GM12874 (cell line): ENCODE measurements around the gene TRAPPC1.
A peak's percentile ranks its signal among the peaks of the same experiment; 100 is the strongest.

Source experiments
- CTCF ChIP-seq: IDR thresholded peaks from 2 replicates; pipeline ENCODE4 v1.5.1; 2011; ENCODE audit warnings: low read depth, mild to moderate bottlenecking, control low read depth, low read length, moderate library complexity; ENCODE audit not compliant: insufficient read depth

TRAPPC1 gene

GRCh38 chr17:7935859-7936258 lies 4.1 kb upstream of the TRAPPC1 start:
- TF ChIP-seq CTCF: no peak

- peak; percentile 15; the same call in 1 of the 2 replicates for TF ChIP-seq CTCF
Observed at GRCh38 chr17:7932949-7933348, 1.2 kb upstream of the TRAPPC1 start.

DNA sequence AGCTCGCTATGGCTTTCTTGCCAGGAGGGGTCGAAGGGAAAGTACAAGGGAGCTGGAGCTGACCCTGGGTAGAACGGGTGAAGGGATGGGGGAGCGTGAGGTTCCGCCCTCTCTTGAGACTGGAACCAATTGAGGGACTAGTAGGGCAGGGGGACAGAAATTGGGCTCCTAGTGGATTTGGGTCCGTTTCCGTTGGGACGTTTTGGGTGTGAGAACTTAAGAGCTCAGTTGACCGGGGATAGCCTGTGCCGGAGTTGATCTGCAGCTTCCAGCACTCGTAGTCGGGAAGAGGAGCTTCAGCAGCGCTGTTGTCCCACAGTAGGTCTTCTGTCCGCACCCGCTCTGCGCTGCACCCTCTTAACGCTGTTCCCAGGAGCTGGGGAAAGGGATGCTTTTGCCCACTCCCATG lies 741 bp upstream of the TRAPPC1 start:
- TF ChIP-seq CTCF: no peak

GRCh38 chr17:7930841-7931631 lies 710 bp downstream of the TRAPPC1 start:
- TF ChIP-seq CTCF: no peak

GRCh38 chr17:7929158-7930023 lies 2.4 kb downstream of the TRAPPC1 start, which contains the start of gene KCNAB3:
KCNAB3 (minus strand) TSS chr17:7929856; CDS start chr17:7929435, 421 bp downstream.
- no peak for TF ChIP-seq CTCF

GRCh38 chr17:7927596-7927995 lies 4.2 kb downstream of the TRAPPC1 start:
- TF ChIP-seq CTCF: no peak
